IMR-90 (cell line): ENCODE results near the gene RAB11A. TPM values are rescaled to one million over a fixed set of nuclear protein-coding genes. Genes with fewer than 3 reads are reported as not detected.

Experiments used
- ATAC-seq: fragments of 200-7000 bp; cut with Tn5 transposase; 2 replicates; pipeline ENCODE4 v1.9.1; 2020; ENCODE audit warnings: low read depth, mild to moderate bottlenecking, moderate library complexity
- BruUV-seq: library from RNA; stranded (reverse); fragments of 400-500 nt; replicated peaks from 2 replicates; lab custom pipeline; 2021; lab: Mats Ljungman, UMichigan
- CTCF ChIA-PET: fragments of 300-600 bp; formaldehyde crosslinking; extraction: SDS; loops from one replicate; lab custom pipeline; 2021; ENCODE audit warnings: antibody characterized with exemption; lab: Yijun Ruan, JAX
- POLR2A ChIA-PET: fragments of 300-600 bp; sonication (Branson Sonifier 250); formaldehyde crosslinking; loops from one replicate; lab custom pipeline; 2022; ENCODE audit warnings: antibody characterized with exemption; ENCODE audit not compliant: unreplicated experiment; lab: Charles Lee
- DNase-seq: peaks from one replicate; pipeline ENCODE4 v3.0.0; 2013
- H2AFZ ChIP-seq: replicated peaks from 2 replicates; pipeline ENCODE3; 2013; ENCODE audit warnings: low read length, mild to moderate bottlenecking; ENCODE audit not compliant: poor library complexity
- H2AK5ac ChIP-seq: 2 replicates; pipeline ENCODE4 v1.6.1; 2013; ENCODE audit warnings: low read depth, low read length, inconsistent platforms
- H2AK9ac ChIP-seq: replicated peaks from 2 replicates; pipeline ENCODE3; 2013; ENCODE audit warnings: mild to moderate bottlenecking, low read depth, low read length, moderate library complexity; ENCODE audit not compliant: poor library complexity
- H2BK120ac ChIP-seq: 2 replicates; pipeline ENCODE4 v1.6.1; 2013; ENCODE audit warnings: low read depth, low read length, inconsistent platforms
- H2BK15ac ChIP-seq: 3 replicates; pipeline ENCODE4 v1.6.1; 2013; ENCODE audit warnings: low read depth, low read length, inconsistent platforms
- H2BK20ac ChIP-seq: 2 replicates; pipeline ENCODE4 v1.6.1; 2013; ENCODE audit warnings: low read depth, mild to moderate bottlenecking, inconsistent platforms, low read length, moderate library complexity
- H2BK5ac ChIP-seq: 2 replicates; pipeline ENCODE4 v1.6.1; 2013; ENCODE audit warnings: mild to moderate bottlenecking, low read depth, low read length, inconsistent platforms; ENCODE audit not compliant: poor library complexity, severe bottlenecking
- H3K14ac ChIP-seq: replicated peaks from 2 replicates; pipeline ENCODE4 v1.6.1; 2013; ENCODE audit warnings: low read depth, low read length, inconsistent platforms
- H3K18ac ChIP-seq: 2 replicates; pipeline ENCODE4 v1.6.1; 2013; ENCODE audit warnings: low read depth, low read length, control low read depth
- H3K23ac ChIP-seq: 2 replicates; pipeline ENCODE4 v1.6.1; 2013; ENCODE audit warnings: low read depth, low read length, inconsistent platforms
- H3K27ac ChIP-seq: 2 replicates; pipeline ENCODE4 v1.5.1; 2013; ENCODE audit warnings: mild to moderate bottlenecking, control low read depth, low read length; ENCODE audit not compliant: insufficient read depth
- H3K27me3 ChIP-seq: 2 replicates; pipeline ENCODE4 v1.6.1; 2013; ENCODE audit warnings: low read length; ENCODE audit not compliant: control insufficient read depth, insufficient read depth
- H3K36me3 ChIP-seq: 2 replicates; pipeline ENCODE4 v1.6.1; 2013; ENCODE audit warnings: low read length, mixed read lengths; ENCODE audit not compliant: control insufficient read depth, insufficient read depth
- H3K4ac ChIP-seq: 2 replicates; pipeline ENCODE4 v1.6.1; 2013; ENCODE audit warnings: low read depth, low read length, inconsistent platforms
- H3K4me1 ChIP-seq: 2 replicates; pipeline ENCODE4 v1.6.1; 2013; ENCODE audit warnings: low read length, mixed read lengths; ENCODE audit not compliant: control insufficient read depth, insufficient read depth
- H3K4me2 ChIP-seq: 2 replicates; pipeline ENCODE4 v1.6.1; 2013; ENCODE audit warnings: low read depth, mild to moderate bottlenecking, control low read depth, low read length, moderate library complexity
- H3K4me3 ChIP-seq: 2 replicates; pipeline ENCODE4 v1.5.1; 2013; ENCODE audit warnings: low read depth, mild to moderate bottlenecking, control low read depth, low read length, moderate library complexity; ENCODE audit not compliant: insufficient read depth
- H3K56ac ChIP-seq: 2 replicates; pipeline ENCODE4 v1.6.1; 2013; ENCODE audit warnings: low read length, inconsistent platforms; ENCODE audit not compliant: insufficient read depth; ENCODE audit errors: extremely low read depth
- H3K79me1 ChIP-seq, 2 experiments: 2 replicates each; pipeline ENCODE4 v1.6.1; 2013; ENCODE audit warnings: low read length in 2 of 2, inconsistent platforms in 1 of 2, low read depth in 1 of 2
- H3K9ac ChIP-seq: 2 replicates; pipeline ENCODE4 v1.6.1; 2013; ENCODE audit warnings: low read depth, low read length, control low read depth
- H3K9me1 ChIP-seq: 2 replicates; pipeline ENCODE4 v1.6.1; 2013; ENCODE audit warnings: low read length, inconsistent platforms; ENCODE audit not compliant: insufficient read depth
- H3K9me3 ChIP-seq: 2 replicates; pipeline ENCODE4 v1.6.1; 2013; ENCODE audit warnings: low read length; ENCODE audit not compliant: control insufficient read depth, insufficient read depth
- H4K20me1 ChIP-seq: 2 replicates; pipeline ENCODE4 v1.6.1; 2013; ENCODE audit warnings: low read length, inconsistent platforms; ENCODE audit not compliant: insufficient read depth
- H4K5ac ChIP-seq: 2 replicates; pipeline ENCODE4 v1.6.1; 2013; ENCODE audit warnings: mild to moderate bottlenecking, low read depth, low read length, control low read depth
- H4K8ac ChIP-seq, 2 experiments: 2 replicates each; pipeline ENCODE4 v1.6.1; 2013; ENCODE audit warnings: low read depth in 2 of 2, low read length in 2 of 2, control low read depth in 1 of 2, inconsistent platforms in 1 of 2
- H4K91ac ChIP-seq: 2 replicates; pipeline ENCODE4 v1.6.1; 2013; ENCODE audit warnings: low read depth, low read length, inconsistent platforms; ENCODE audit not compliant: insufficient read depth
- BHLHE40 ChIP-seq: fragments of 150-350 bp; IDR thresholded peaks from 2 replicates; pipeline ENCODE4 v1.6.1; 2016; ENCODE audit warnings: mild to moderate bottlenecking, low read depth, low read length
- CHD1 ChIP-seq: IDR thresholded peaks from 2 replicates; pipeline ENCODE4 v1.6.1; 2012; ENCODE audit warnings: low read depth, low read length, improper control_type of control experiment
- MAFK ChIP-seq: IDR thresholded peaks from 2 replicates; pipeline ENCODE4 v1.6.1; 2012; ENCODE audit warnings: low read depth, low read length, improper control_type of control experiment
- MAZ ChIP-seq: IDR thresholded peaks from 2 replicates; pipeline ENCODE4 v1.6.1; 2012; ENCODE audit warnings: low read depth, mild to moderate bottlenecking, low read length, improper control_type of control experiment, moderate library complexity, borderline replicate concordance
- MXI1 ChIP-seq: IDR thresholded peaks from 2 replicates; pipeline ENCODE4 v1.6.1; 2012; ENCODE audit warnings: low read depth, mild to moderate bottlenecking, low read length, moderate library complexity, borderline replicate concordance
- POLR2A ChIP-seq: IDR thresholded peaks from 2 replicates; pipeline ENCODE4 v1.6.1; 2012; ENCODE audit warnings: mild to moderate bottlenecking, low read depth, low read length
- RAD21 ChIP-seq: IDR thresholded peaks from 2 replicates; pipeline ENCODE4 v1.6.1; 2012; ENCODE audit warnings: low read length, improper control_type of control experiment
- RFX5 ChIP-seq: IDR thresholded peaks from 2 replicates; pipeline ENCODE4 v1.8.0; 2012; ENCODE audit warnings: low read depth, mild to moderate bottlenecking, low read length, moderate library complexity
- USF2 ChIP-seq: fragments of 150-350 bp; IDR thresholded peaks from 2 replicates; pipeline ENCODE4 v1.6.1; 2017; ENCODE audit warnings: mild to moderate bottlenecking, antibody characterized with exemption, low read length, low read depth
- dilution Hi-C: fragments of 300-500 bp; cut with HindIII; formaldehyde crosslinking; loops from one replicate; pipeline ENCODE4 v1.14.3; 2018; ENCODE audit warnings: low sequenced_read_pairs; ENCODE audit not compliant: unreplicated experiment
- in situ Hi-C: fragments of 300-500 bp; cut with MboI; formaldehyde crosslinking; loops from 3 replicates; pipeline ENCODE4 v1.14.3; 2019; ENCODE audit warnings: low sequenced_read_pairs, inconsistent platforms, mixed read lengths
- intact Hi-C: fragments of 100-400 bp; cut with micrococcal nuclease; formaldehyde crosslinking; loops from 2 replicates; pipeline ENCODE4 v1.10.0; 2022
- polyA plus RNA-seq, 3 experiments: library from polyadenylated mRNA; depleted of rRNA; stranded (reverse); fragments of >200 nt; gene quantifications; 2 replicates each; pipeline ENCODE4 v1.2.3, GENCODE V29; 2012; ENCODE audit warnings: low replicate concordance in 1 of 3
- total RNA-seq: library from RNA; depleted of rRNA; stranded (reverse); fragments of >200 nt; gene quantifications from 2 replicates; pipeline ENCODE4 v1.2.3, GENCODE V29; 2012

Gene RAB11A
- total and polyA plus RNA-seq, 2 of the 4 experiments (the other 2 are of a cell fraction), result 341 to 462 TPM

GRCh38 chr15:65821070-65821469, 48.2 kb upstream of the RAB11A start:
- no peak for DNase-seq
- CTCF ChIA-PET, result interaction anchor here (0.7 kb wide), 1 partner anchor 97 kb away, joined by 3 read pairs; no protein-coding TSS in a partner anchor
- no peak for TF ChIP-seq USF2
- no peak for TF ChIP-seq MXI1
- no peak for TF ChIP-seq MAZ
- no peak for TF ChIP-seq POLR2A
- no peak for TF ChIP-seq MAFK
- no peak for TF ChIP-seq RFX5
- no peak for TF ChIP-seq BHLHE40
- no peak for TF ChIP-seq CHD1
- TF ChIP-seq RAD21, result no peak
- H2BK120ac ChIP-seq, result no peak overlapping the region
- no peak overlapping the region for H2AFZ ChIP-seq
- H3K9ac ChIP-seq, result no peak overlapping the region
- POLR2A ChIA-PET, result no interaction called here
- H2AK9ac ChIP-seq, result no peak overlapping the region
- H3K36me3 ChIP-seq, result no peaks in the 10 kb centered on the region
- H2BK15ac ChIP-seq, result no peak overlapping the region
- intact Hi-C loops, result no loop called here
- no peak overlapping the region for H3K14ac ChIP-seq
- H4K91ac ChIP-seq, result no peak overlapping the region
- H3K4me3 ChIP-seq, result no peak overlapping the region
- 0 out of 2 replicates have a peak, but pooled peaks cover 1% of the 10 kb centered on the region for H3K4me1 ChIP-seq
- no peak overlapping the region for H2AK5ac ChIP-seq
- H3K23ac ChIP-seq, result no peak overlapping the region
- no peaks in the 10 kb centered on the region for H3K9me3 ChIP-seq
- no peak overlapping the region for H3K4ac ChIP-seq
- no peak overlapping the region for H3K56ac ChIP-seq
- H3K27ac ChIP-seq, result no peak overlapping the region
- in situ Hi-C loops, result no loop called here
- peaks cover 2% of the 10 kb centered on the region; the same call in 1 of the 2 replicates for H3K27me3 ChIP-seq
- H4K20me1 ChIP-seq, result no peaks in the 10 kb centered on the region
- H3K79me1 ChIP-seq, result no peaks in the 10 kb centered on the region
- no peak overlapping the region for H3K18ac ChIP-seq
- H4K5ac ChIP-seq, result no peak overlapping the region
- H2BK5ac ChIP-seq, result no peak overlapping the region
- dilution Hi-C loops, result no loop called here
- ATAC-seq, result no peak
- H4K8ac ChIP-seq, result no peak overlapping the region
- H2BK20ac ChIP-seq, result no peak overlapping the region
- H3K4me2 ChIP-seq, result no peak overlapping the region
- no TSS peak for BruUV-seq
- no peaks in the 10 kb centered on the region for H3K9me1 ChIP-seq
